K562 (cell line): Measurements from ENCODE around the gene DZIP3. TPM values are rescaled to one million over a fixed set of nuclear protein-coding genes. Genes with fewer than 3 reads are reported as not detected.
"Not testable (repeated sequence)": the region's sequence is repeated elsewhere in the genome, so short reads cannot be mapped to it uniquely, and the experiment has no call there.

ENCODE experiments used
- ATAC-seq: fragments of 200-7000 bp; cut with Tn5 transposase; 3 replicates; pipeline ENCODE4 v1.9.1; 2020; ENCODE audit warnings: moderate library complexity
- BruUV-seq: library from RNA; stranded (reverse); fragments of 400-500 nt; replicated peaks from 2 replicates; lab custom pipeline; 2021; lab: Mats Ljungman, UMichigan
- CTCF ChIA-PET: fragments of 300-600 bp; formaldehyde crosslinking; extraction: SDS; loops from one replicate; lab custom pipeline; 2021; ENCODE audit warnings: low intra/inter-chr PET ratio; lab: Yijun Ruan, JAX
- POLR2A ChIA-PET: fragments of 300-600, 350-650 bp; sonication (Branson Sonifier 250); formaldehyde crosslinking; extraction: SDS; loops from one replicate; lab custom pipeline; 2021; ENCODE audit warnings: antibody characterized with exemption, inconsistent platforms; lab: Yijun Ruan, JAX
- DNase-seq, 4 experiments: peaks; one replicate each; pipeline versions ENCODE4 v3.0.0 to v3.0.0-alpha.2; 2011 to 2018; ENCODE audit warnings: low spot score in 3 of 4, mixed read lengths in 3 of 4; ENCODE audit errors: extremely low read depth in 1 of 4
- FAIRE-seq: peaks from 2 replicates; lab custom pipeline; 2011; peaks lifted over from hg19 to GRCh38; lab: Jason Lieb, UNC
- H2AFZ ChIP-seq: 2 replicates; pipeline ENCODE4 v1.6.0; 2011; ENCODE audit warnings: low read depth, low read length, control low read depth, inconsistent platforms
- H3K27ac ChIP-seq: fragments of 200-600 bp; 3 replicates; pipeline ENCODE4 v1.8.0; 2011; ENCODE audit warnings: low read depth, mild to moderate bottlenecking, control low read depth, inconsistent platforms, low read length, moderate library complexity, mixed read lengths; ENCODE audit errors: extremely low read depth
- H3K27me3 ChIP-seq, 2 experiments: fragments of 300-600 bp in 1 of 2; 2 replicates in 1 of 2; 3 replicates in 1 of 2; pipeline versions ENCODE4 v1.6.0 to v1.8.0; 2011; ENCODE audit warnings: inconsistent platforms in 2 of 2, low read length in 2 of 2, mild to moderate bottlenecking in 1 of 2, mixed read lengths in 1 of 2, moderate library complexity in 1 of 2; ENCODE audit not compliant: control insufficient read depth in 2 of 2, insufficient read depth in 2 of 2
- H3K36me3 ChIP-seq: fragments of 300-600 bp; 3 replicates; pipeline ENCODE4 v1.8.0; 2011; ENCODE audit warnings: mild to moderate bottlenecking, low read length, inconsistent platforms; ENCODE audit not compliant: control insufficient read depth, insufficient read depth
- H3K4me1 ChIP-seq, 2 experiments: fragments of 200-600 bp in 1 of 2; replicated peaks in 1 of 2; 2 replicates in 1 of 2; 3 replicates in 1 of 2; pipeline versions ENCODE4 v1.5.1 to v1.8.0; 2011; ENCODE audit warnings: inconsistent platforms in 2 of 2, low read length in 2 of 2, mild to moderate bottlenecking in 1 of 2, mixed read lengths in 1 of 2, moderate library complexity in 1 of 2; ENCODE audit not compliant: control insufficient read depth in 2 of 2, insufficient read depth in 2 of 2
- H3K4me2 ChIP-seq: 2 replicates; pipeline ENCODE4 v1.6.1; 2011; ENCODE audit warnings: low read length, control low read depth, inconsistent platforms, mixed read lengths; ENCODE audit not compliant: insufficient read depth
- H3K4me3 ChIP-seq: fragments of 200-600 bp; sonication (generic), shearing (Covaris generic); 2 replicates; pipeline ENCODE4 v1.5.1; 2016; ENCODE audit warnings: control low read depth, inconsistent platforms
- H3K79me2 ChIP-seq: fragments of 200-600 bp; 3 replicates; pipeline ENCODE4 v1.8.0; 2011; ENCODE audit warnings: low read length, inconsistent platforms; ENCODE audit not compliant: control insufficient read depth, insufficient read depth
- H3K9ac ChIP-seq, 2 experiments: 2 replicates each; pipeline versions ENCODE4 v1.6.0 to v1.6.1; 2011; ENCODE audit warnings: low read depth in 2 of 2, low read length in 2 of 2, control low read depth in 1 of 2, inconsistent platforms in 1 of 2, mild to moderate bottlenecking in 1 of 2, mixed read lengths in 1 of 2; ENCODE audit not compliant: insufficient read depth in 1 of 2
- H3K9me1 ChIP-seq: one replicate; pipeline ENCODE4 v1.6.0; 2011; ENCODE audit warnings: inconsistent platforms, mild to moderate bottlenecking, low read length, moderate library complexity; ENCODE audit not compliant: control insufficient read depth, insufficient read depth
- H3K9me3 ChIP-seq: replicated peaks from 2 replicates; pipeline ENCODE4 v1.5.1; 2011; ENCODE audit warnings: low read depth, low read length, inconsistent platforms; ENCODE audit not compliant: control insufficient read depth, insufficient read depth
- H4K20me1 ChIP-seq: replicated peaks from 2 replicates; pipeline ENCODE4 v1.6.1; 2011; ENCODE audit warnings: low read length, inconsistent platforms, mixed read lengths; ENCODE audit not compliant: control insufficient read depth, insufficient read depth
- CBFA2T3 ChIP-seq: fragments of 450-650 bp; IDR thresholded peaks from 2 replicates; pipeline ENCODE4 v1.6.1; 2017
- TEAD4 ChIP-seq, 2 experiments: sonication (generic) in 1 of 2; formaldehyde crosslinking in 1 of 2; IDR thresholded peaks; 2 replicates each; pipeline versions ENCODE4 v1.6.1 to v1.8.0; 2012 to 2022; ENCODE audit warnings: borderline replicate concordance in 1 of 2, inconsistent platforms in 1 of 2, low read length in 1 of 2, mild to moderate bottlenecking in 1 of 2, missing genetic modification reagents in 1 of 2
- U2AF2 ChIP-seq: fragments of 200-400 bp; formaldehyde crosslinking; optimal IDR thresholded peaks from 2 replicates; pipeline ENCODE3; 2017; ENCODE audit warnings: low read depth, mild to moderate bottlenecking, low read length
- ZNF224 ChIP-seq: sonication (generic); formaldehyde crosslinking; IDR thresholded peaks from 2 replicates; pipeline ENCODE4 v1.8.0; 2022; ENCODE audit warnings: mild to moderate bottlenecking, missing genetic modification reagents
- WGBS: fragments of 100-300 bp; shearing (Covaris generic); methylation state at CpG from one replicate; pipeline ENCODE4 v1.1.6; 2016; ENCODE audit warnings: low coverage, mixed read lengths; ENCODE audit not compliant: insufficient coverage; ENCODE audit errors: missing lambda C conversion rate; 5-methylcytosine and 5-hydroxymethylcytosine counted together
- in situ Hi-C: fragments of 300-500 bp; cut with MboI; formaldehyde crosslinking; loops from 4 replicates; pipeline ENCODE4 v1.15.0; 2018; ENCODE audit warnings: inconsistent platforms, mixed read lengths
- intact Hi-C: fragments of 100-400 bp; cut with micrococcal nuclease; formaldehyde crosslinking; loops from 2 replicates; pipeline ENCODE4 v1.14.2; 2022
- polyA plus RNA-seq, 8 experiments: library from polyadenylated mRNA; depleted of rRNA in 4 of 8; stranded (reverse) in 5 of 8; unstranded in 3 of 8; fragments of >200 nt; fragmentation: Nextera tagmentation in 2 of 8; fragmentation: Illumina TruSeq in 1 of 8; extraction: Ambion mirVana in 2 of 8; extraction: Trizol in 1 of 8; gene quantifications; 2 replicates each; pipeline versions ENCODE4 v1.2.1 to v1.2.3, GENCODE V29; 2011 to 2014; ENCODE audit warnings: inconsistent platforms in 1 of 8, missing spikeins in 1 of 8
- total RNA-seq, 7 experiments: library from RNA; depleted of rRNA in 6 of 7; stranded (reverse); fragments of >200 nt in 6 of 7; fragmentation: Illumina TruSeq in 2 of 7; extraction: Trizol in 2 of 7; gene quantifications; 2 replicates each; pipeline versions ENCODE4 v1.2.1 to v1.2.3, GENCODE V29; 2011 to 2021; ENCODE audit warnings: low replicate concordance in 1 of 7
- TF ChIP-seq, protein P1 (sequence below): fragments of 450-650 bp; formaldehyde crosslinking; IDR thresholded peaks from 2 replicates; pipeline ENCODE4 v1.4.0; 2020; ENCODE audit warnings: mild to moderate bottlenecking, moderate library complexity

Gene DZIP3
- total and polyA plus RNA-seq, 9 of the 15 experiments (the other 6 are each of a cell fraction or from before 2014, with no cell fraction given): 3.5 to 9.7 (median 5.7) TPM

DNA sequence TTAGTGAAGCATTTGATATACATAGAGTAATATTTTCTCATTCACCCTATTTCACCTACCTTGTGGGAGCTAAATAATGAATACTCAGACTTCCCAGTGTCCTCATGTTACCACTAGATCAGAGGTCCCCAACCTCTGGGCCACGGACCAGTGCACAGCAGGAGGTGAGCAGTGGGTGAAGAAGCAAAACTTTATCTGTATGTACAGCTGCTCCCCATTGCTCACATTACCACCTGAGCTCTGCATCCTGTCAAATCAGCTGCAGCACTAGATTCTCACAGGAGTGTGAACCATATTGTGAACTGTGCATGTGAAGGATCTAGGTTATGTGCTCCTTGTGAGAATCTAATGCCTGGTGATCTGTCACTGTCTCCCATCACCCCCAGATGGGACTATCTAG, 88.3 kb downstream of the DZIP3 start (continued):
- TF ChIP-seq CBFA2T3 (peak; percentile 83), TEAD4 (IDR thresholded peaks at IDR 0.05; ENCODE audit: low read length) (peak; percentile 47; the same call in 1 of the 2 replicates), TEAD4 (CRISPR knock-in tag; IDR thresholded peaks at IDR 0.05; ENCODE audit: borderline replicate concordance) (no peak), U2AF2 (no peak), ZNF224 (CRISPR knock-in tag) (no peak)
- TF ChIP-seq, protein P1, sequence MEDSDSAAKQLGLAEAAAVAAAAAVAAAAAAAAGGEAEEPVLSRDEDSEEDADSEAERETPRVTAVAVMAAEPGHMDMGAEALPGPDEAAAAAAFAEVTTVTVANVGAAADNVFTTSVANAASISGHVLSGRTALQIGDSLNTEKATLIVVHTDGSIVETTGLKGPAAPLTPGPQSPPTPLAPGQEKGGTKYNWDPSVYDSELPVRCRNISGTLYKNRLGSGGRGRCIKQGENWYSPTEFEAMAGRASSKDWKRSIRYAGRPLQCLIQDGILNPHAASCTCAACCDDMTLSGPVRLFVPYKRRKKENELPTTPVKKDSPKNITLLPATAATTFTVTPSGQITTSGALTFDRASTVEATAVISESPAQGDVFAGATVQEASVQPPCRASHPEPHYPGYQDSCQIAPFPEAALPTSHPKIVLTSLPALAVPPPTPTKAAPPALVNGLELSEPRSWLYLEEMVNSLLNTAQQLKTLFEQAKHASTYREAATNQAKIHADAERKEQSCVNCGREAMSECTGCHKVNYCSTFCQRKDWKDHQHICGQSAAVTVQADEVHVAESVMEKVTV (CRISPR knock-in tag): no peak
- TF ChIP-seq, all 486 proteins: peak for 10

DNA sequence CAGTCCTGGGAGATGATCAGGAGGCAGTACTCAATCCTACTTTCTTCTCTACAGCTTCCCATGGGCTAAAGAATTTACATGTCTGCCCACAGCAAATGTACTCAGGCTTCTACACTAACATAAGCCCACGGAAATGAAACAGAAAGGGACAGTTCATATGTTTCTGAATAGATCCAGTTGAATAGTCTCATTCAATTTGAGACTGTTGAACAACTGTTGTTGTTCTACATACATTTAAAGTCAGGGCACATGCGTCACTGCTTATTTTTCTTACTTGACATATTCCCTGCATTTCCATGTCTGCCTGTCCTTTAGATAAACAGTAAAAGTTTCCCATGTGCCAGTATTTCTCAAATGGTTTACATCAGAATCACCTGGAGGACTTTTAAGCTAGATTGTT, 102.8 kb downstream of the DZIP3 start:
- H3K9ac ChIP-seq, DNase-seq, POLR2A ChIA-PET, H3K36me3 ChIP-seq, H3K27ac ChIP-seq, H4K20me1 ChIP-seq, H3K79me2 ChIP-seq, H3K9me1 ChIP-seq, FAIRE-seq, H3K4me1 ChIP-seq, ATAC-seq, CTCF ChIA-PET, H2AFZ ChIP-seq, H3K4me2 ChIP-seq, intact Hi-C loops, H3K27me3 ChIP-seq, H3K4me3 ChIP-seq, BruUV-seq, in situ Hi-C loops, H3K9me3 ChIP-seq: not testable (repeated sequence)
- WGBS: 71% methylated on average over 1 of the region's 2 CpGs
